ENCODE data around the gene PEX5L.
"Not testable (repeated sequence)": the region's sequence is repeated elsewhere in the genome, so short reads cannot be mapped to it uniquely, and the experiment has no call there.

Gene PEX5L

DNA sequence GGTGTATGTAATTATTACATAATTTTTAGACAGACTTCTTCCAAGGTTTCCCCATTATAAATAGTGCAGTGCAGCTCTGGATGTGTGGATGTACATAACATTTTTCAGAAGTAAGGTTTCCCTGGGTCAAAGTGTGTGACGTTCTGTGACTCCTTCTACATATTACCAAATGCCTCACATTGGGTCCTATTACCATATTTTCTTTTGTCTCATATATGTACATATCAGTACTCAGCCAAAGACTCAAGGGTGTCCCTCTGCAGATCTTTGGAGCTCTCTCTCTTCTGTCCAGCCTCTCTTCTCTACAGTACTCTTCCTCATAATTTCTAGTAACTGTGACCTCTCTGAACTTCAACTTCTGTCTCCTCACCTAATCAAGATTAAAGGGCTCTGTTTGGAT is 31.3 kb upstream of the PEX5L start:
- no peak for TF ChIP-seq ZFX (IDR thresholded peaks at IDR 0.05; ENCODE audit: borderline replicate concordance)
- TF ChIP-seq, protein P1, sequence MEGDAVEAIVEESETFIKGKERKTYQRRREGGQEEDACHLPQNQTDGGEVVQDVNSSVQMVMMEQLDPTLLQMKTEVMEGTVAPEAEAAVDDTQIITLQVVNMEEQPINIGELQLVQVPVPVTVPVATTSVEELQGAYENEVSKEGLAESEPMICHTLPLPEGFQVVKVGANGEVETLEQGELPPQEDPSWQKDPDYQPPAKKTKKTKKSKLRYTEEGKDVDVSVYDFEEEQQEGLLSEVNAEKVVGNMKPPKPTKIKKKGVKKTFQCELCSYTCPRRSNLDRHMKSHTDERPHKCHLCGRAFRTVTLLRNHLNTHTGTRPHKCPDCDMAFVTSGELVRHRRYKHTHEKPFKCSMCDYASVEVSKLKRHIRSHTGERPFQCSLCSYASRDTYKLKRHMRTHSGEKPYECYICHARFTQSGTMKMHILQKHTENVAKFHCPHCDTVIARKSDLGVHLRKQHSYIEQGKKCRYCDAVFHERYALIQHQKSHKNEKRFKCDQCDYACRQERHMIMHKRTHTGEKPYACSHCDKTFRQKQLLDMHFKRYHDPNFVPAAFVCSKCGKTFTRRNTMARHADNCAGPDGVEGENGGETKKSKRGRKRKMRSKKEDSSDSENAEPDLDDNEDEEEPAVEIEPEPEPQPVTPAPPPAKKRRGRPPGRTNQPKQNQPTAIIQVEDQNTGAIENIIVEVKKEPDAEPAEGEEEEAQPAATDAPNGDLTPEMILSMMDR (IDR thresholded peaks at IDR 0.05) = no peak
- H3K27ac ChIP-seq = no peak overlapping the region

DNA sequence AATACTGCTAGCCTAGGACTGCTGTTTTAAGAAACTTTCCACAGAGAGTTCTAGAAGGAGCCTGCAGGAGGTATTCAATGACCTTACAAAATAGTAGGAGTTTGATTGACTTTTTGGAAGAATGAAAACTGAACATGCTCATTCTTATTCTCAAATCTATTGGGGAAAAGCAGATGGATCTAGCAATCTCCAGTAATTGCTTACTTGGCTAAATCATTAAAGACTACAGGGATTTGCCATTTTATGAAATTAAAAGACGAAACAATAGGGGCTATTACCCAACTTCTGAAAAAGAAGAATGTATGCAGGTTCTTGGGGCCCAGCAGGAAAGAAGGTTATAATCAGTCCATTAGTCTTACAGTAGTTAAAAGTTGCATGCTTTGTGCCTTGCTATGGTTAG is 29.9 kb upstream of the PEX5L start:
- no peak overlapping the region for H3K27ac ChIP-seq
- no peak for TF ChIP-seq ZFX (IDR thresholded peaks at IDR 0.05; ENCODE audit: borderline replicate concordance)
- TF ChIP-seq, protein P1 (IDR thresholded peaks at IDR 0.05) = no peak

DNA sequence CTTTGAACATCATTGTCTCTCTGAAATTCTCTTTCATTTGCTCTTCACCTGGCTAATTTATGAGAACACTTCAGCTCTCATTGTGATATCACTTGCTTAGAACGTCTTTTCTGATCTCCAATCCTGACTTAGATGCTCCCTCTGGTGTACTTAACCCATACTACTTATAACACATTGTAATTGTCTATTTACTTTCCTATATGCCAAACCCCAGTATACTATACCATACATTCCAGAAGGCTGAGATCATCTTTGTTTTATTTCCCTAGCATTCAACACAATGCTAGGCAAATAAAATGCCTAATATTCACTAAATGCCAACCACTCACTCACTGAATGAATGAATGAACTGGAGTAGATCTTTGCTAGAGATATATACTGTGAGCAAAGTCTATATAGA is 27.0 kb upstream of the PEX5L start:
- TF ChIP-seq ZFX (IDR thresholded peaks at IDR 0.05; ENCODE audit: borderline replicate concordance) = no peak
- TF ChIP-seq, protein P1 (IDR thresholded peaks at IDR 0.05) = no peak
- H3K27ac ChIP-seq = no peak overlapping the region

DNA sequence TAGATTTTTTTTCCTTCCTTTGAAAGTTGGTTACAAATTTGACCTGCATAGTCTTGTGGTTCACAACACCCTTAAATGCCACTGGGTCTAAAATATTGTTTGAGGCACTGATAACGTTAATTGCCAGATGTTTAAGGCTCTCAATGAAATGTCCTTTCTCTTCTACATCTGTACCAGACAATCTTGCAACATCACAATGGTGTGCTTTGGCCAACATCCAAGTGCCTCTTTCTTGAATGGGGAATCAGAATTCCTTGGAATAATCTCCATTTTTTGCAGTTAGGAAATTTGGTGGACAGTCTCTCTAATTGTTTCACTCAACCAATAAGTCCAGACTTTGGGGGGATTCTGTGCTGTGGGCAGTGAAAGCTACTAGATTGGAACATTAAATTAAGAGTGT is 26.0 kb upstream of the PEX5L start:
- no peak overlapping the region for H3K27ac ChIP-seq
- TF ChIP-seq, protein P1 (IDR thresholded peaks at IDR 0.05) = no peak
- no peak for TF ChIP-seq ZFX (IDR thresholded peaks at IDR 0.05; ENCODE audit: borderline replicate concordance)

DNA sequence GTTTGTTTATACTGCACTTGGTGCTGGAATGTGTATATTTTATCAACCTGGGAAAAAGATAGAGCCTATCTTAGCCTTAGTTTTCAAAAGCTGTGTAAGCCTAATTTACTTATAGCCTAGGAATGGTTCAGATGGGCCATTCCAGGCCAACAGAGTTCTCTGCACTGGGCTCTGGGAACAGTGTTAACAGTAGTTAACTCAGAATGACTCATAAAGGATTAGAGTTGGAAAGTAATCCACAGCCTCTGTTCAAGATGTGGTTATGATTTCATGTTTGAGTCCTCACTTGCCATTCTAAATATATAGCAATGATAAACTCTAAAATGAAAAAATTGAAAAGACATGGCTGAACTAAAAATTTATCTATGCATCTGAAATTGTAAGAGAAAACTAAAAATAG is 22.6 kb upstream of the PEX5L start:
- TF ChIP-seq ZFX (IDR thresholded peaks at IDR 0.05; ENCODE audit: borderline replicate concordance) = no peak
- TF ChIP-seq, protein P1 (IDR thresholded peaks at IDR 0.05) = no peak
- no peak overlapping the region for H3K27ac ChIP-seq

DNA sequence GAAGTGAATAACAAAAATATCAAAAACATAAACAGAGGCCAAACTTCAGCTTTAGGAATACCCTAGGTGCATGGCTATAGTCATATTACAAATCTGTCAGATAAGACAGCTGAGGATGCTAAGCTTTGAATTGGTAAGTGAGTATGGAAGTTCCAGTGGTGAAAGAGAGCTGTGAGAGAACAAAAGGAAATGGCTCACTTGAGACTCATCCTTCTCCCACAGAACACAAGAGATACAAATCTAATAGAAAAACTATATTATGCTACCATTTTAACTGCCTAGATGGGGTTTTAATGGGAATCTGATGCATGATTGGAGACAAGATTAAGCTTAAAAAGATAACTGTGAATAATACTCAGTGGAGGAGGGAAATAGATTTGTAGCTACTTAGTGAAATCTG is 21.5 kb upstream of the PEX5L start:
- no peak for TF ChIP-seq ZFX (IDR thresholded peaks at IDR 0.05; ENCODE audit: borderline replicate concordance)
- TF ChIP-seq, protein P1 (IDR thresholded peaks at IDR 0.05) = no peak
- H3K27ac ChIP-seq = no peak overlapping the region

DNA sequence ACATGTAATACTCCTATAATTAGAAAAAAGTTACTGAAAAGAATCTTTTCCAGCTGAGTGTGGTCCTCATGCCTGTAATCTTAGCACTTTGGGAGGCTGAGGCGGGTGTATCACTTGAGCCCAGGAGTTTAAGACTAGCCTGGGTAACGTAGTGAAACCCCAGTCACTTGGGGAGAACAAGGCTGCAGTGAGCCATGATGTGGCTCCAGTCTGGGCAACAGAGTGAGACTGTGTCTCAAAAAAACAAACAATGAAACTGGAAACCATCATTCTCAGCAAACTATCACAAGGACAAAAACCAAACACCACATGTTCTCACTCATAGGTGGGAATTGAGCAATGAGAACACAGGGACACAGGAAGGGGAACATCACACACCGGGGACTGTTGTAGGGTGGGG is 18.9 kb upstream of the PEX5L start:
- not testable (repeated sequence) for H3K27ac ChIP-seq

DNA sequence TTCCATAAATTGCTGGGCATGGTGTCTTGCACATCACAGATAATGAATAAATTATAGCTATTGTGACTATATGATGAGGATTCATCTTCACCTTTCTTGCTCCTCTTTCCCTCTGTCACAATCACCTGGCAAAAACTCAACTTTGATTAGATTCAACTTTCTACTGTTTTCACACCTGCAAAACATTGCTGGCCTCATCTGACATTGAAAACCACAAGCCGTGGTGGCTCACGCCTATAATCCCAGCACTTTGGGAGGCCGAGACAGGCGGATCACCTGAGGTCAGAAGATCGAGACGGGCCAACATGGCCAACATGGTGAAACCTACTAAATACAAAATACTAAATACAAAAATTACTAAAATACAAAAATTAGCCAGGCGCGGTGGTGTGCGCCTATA is 12.7 kb upstream of the PEX5L start:
- no peak overlapping the region for H3K27ac ChIP-seq
- no peak for TF ChIP-seq ZFX (IDR thresholded peaks at IDR 0.05; ENCODE audit: borderline replicate concordance)
- TF ChIP-seq, protein P1 (IDR thresholded peaks at IDR 0.05) = no peak

Measured in 22Rv1 (cell line).